GM12878 (cell line): ENCODE results near the gene ERC2. TPM values are rescaled to one million over a fixed set of nuclear protein-coding genes. Genes with fewer than 3 reads are reported as not detected.

Source experiments
- ATAC-seq: fragments of 200-7000 bp; cut with Tn5 transposase; 3 replicates; pipeline ENCODE4 v1.9.1; 2020; ENCODE audit warnings: mild to moderate bottlenecking, moderate library complexity
- BruUV-seq: library from RNA; stranded (reverse); fragments of 400-500 nt; replicated peaks from 2 replicates; lab custom pipeline; 2021; lab: Mats Ljungman, UMichigan
- CTCF ChIA-PET: fragments of 300-600 bp; sonication (Branson Sonifier 250); formaldehyde crosslinking; extraction: SDS; loops from one replicate; lab custom pipeline; 2021; ENCODE audit warnings: inconsistent platforms; lab: Yijun Ruan, JAX
- POLR2A ChIA-PET: fragments of 350-600 bp; formaldehyde crosslinking; extraction: SDS; loops from one replicate; lab custom pipeline; 2021; ENCODE audit warnings: inconsistent platforms; lab: Charles Lee
- RAD21 ChIA-PET: fragments of 300-600 bp; sonication (Branson Sonifier 250); formaldehyde crosslinking; loops from one replicate; lab custom pipeline; 2023; ENCODE audit warnings: antibody characterized with exemption; ENCODE audit not compliant: unreplicated experiment; lab: Charles Lee
- SMC1A ChIA-PET: fragments of 300-600 bp; sonication (Branson Sonifier 250); formaldehyde crosslinking; loops from one replicate; lab custom pipeline; 2023; ENCODE audit not compliant: unreplicated experiment, uncharacterized antibody; lab: Charles Lee
- DNase-seq: peaks from one replicate; pipeline ENCODE4 v3.0.0-alpha.2; 2011; ENCODE audit warnings: low read depth, low spot score
- FAIRE-seq: peaks from 3 replicates; lab custom pipeline; 2011; peaks lifted over from hg19 to GRCh38; lab: Jason Lieb, UNC
- H2AFZ ChIP-seq: 2 replicates; pipeline ENCODE4 v1.6.0; 2011; ENCODE audit warnings: low read depth, low read length, control low read depth; ENCODE audit not compliant: control insufficient read depth
- H3K27ac ChIP-seq: 2 replicates; pipeline ENCODE4 v1.5.1; 2011; ENCODE audit warnings: control low read depth; ENCODE audit not compliant: control insufficient read depth, insufficient read depth
- H3K27me3 ChIP-seq, 2 experiments: replicated peaks in 1 of 2; 2 replicates each; pipeline versions ENCODE4 v1.6.0 to v1.6.1; 2011; ENCODE audit warnings: low read length in 1 of 2; ENCODE audit not compliant: control insufficient read depth in 2 of 2, insufficient read depth in 2 of 2
- H3K36me3 ChIP-seq, 2 experiments: 2 replicates each; pipeline ENCODE4 v1.5.1; 2011; ENCODE audit warnings: low read length in 1 of 2; ENCODE audit not compliant: control insufficient read depth in 2 of 2, insufficient read depth in 2 of 2
- H3K4me1 ChIP-seq: 2 replicates; pipeline ENCODE4 v1.6.1; 2011; ENCODE audit warnings: mild to moderate bottlenecking, low read length, moderate library complexity, mixed read lengths; ENCODE audit not compliant: control insufficient read depth, insufficient read depth
- H3K4me2 ChIP-seq: 2 replicates; pipeline ENCODE4 v1.6.0; 2011; ENCODE audit warnings: control low read depth; ENCODE audit not compliant: control insufficient read depth, insufficient read depth
- H3K4me3 ChIP-seq: fragments of 200-600 bp; sonication (generic); 2 replicates; pipeline ENCODE4 v1.5.1; 2016
- H3K79me2 ChIP-seq: 2 replicates; pipeline ENCODE4 v1.6.0; 2011; ENCODE audit warnings: low read length; ENCODE audit not compliant: control insufficient read depth, insufficient read depth
- H3K9ac ChIP-seq: 2 replicates; pipeline ENCODE4 v1.8.0; 2011; ENCODE audit warnings: low read length, control low read depth, mixed read lengths; ENCODE audit not compliant: control insufficient read depth, insufficient read depth
- H3K9me3 ChIP-seq: replicated peaks from 3 replicates; pipeline ENCODE4 v1.5.1; 2011; ENCODE audit warnings: mild to moderate bottlenecking, low read length; ENCODE audit not compliant: control insufficient read depth, insufficient read depth
- H4K20me1 ChIP-seq: 2 replicates; pipeline ENCODE4 v1.6.0; 2011; ENCODE audit not compliant: control insufficient read depth, insufficient read depth
- ATF7 ChIP-seq: fragments of 450-650 bp; IDR thresholded peaks from 2 replicates; pipeline ENCODE4 v1.6.1; 2016; ENCODE audit warnings: low read depth, mild to moderate bottlenecking
- CREM ChIP-seq: IDR thresholded peaks from 2 replicates; pipeline ENCODE4 v1.6.1; 2014; ENCODE audit warnings: antibody characterized with exemption, low read depth
- E2F4 ChIP-seq: IDR thresholded peaks from 2 replicates; pipeline ENCODE4 v1.6.1; 2012; ENCODE audit warnings: low read depth, low read length, improper control_type of control experiment
- FOS ChIP-seq: IDR thresholded peaks from 3 replicates; pipeline ENCODE4 v1.6.1; 2011; ENCODE audit warnings: borderline replicate concordance; ENCODE audit not compliant: insufficient read length; ENCODE audit errors: extremely low read depth
- IKZF2 ChIP-seq, 2 experiments: fragments of 450-650 bp; IDR thresholded peaks; 2 replicates each; pipeline ENCODE4 v1.6.1; 2017; ENCODE audit warnings: mild to moderate bottlenecking in 2 of 2, moderate library complexity in 2 of 2
- RAD21 ChIP-seq: IDR thresholded peaks from 2 replicates; pipeline ENCODE4 v1.6.1; 2011; ENCODE audit warnings: mild to moderate bottlenecking, low read depth, low read length, moderate library complexity; ENCODE audit not compliant: insufficient read depth
- RELA ChIP-seq: fragments of 450-650 bp; IDR thresholded peaks from 2 replicates; pipeline ENCODE4 v1.8.0; 2014; ENCODE audit warnings: borderline replicate concordance; ENCODE audit not compliant: partially characterized antibody
- RUNX3 ChIP-seq: IDR thresholded peaks from 2 replicates; pipeline ENCODE4 v1.6.1; 2012; ENCODE audit warnings: low read length, inconsistent platforms
- SIN3A ChIP-seq: IDR thresholded peaks from 2 replicates; pipeline ENCODE4 v1.6.1; 2012; ENCODE audit warnings: low read depth, low read length, improper control_type of control experiment
- STAT3 ChIP-seq: IDR thresholded peaks from 2 replicates; pipeline ENCODE4 v1.6.1; 2011; ENCODE audit warnings: low read depth, low read length, improper control_type of control experiment
- TCF3 ChIP-seq: IDR thresholded peaks from 2 replicates; pipeline ENCODE4 v1.6.1; 2012; ENCODE audit warnings: low read depth, mild to moderate bottlenecking, low read length, borderline replicate concordance; ENCODE audit not compliant: insufficient read depth
- YY1 ChIP-seq: IDR thresholded peaks from 2 replicates; pipeline ENCODE4 v1.6.1; 2011; ENCODE audit warnings: low read depth, mild to moderate bottlenecking, low read length
- ZBED1 ChIP-seq: IDR thresholded peaks from 2 replicates; pipeline ENCODE4 v1.6.1; 2016; ENCODE audit warnings: borderline replicate concordance
- whole genome bisulfite sequencing: methylation state at CpG from one replicate; pipeline ENCODE4 v1.1.6; 2016; ENCODE audit warnings: low lambda C conversion rate; ENCODE audit not compliant: insufficient replicate concordance, insufficient coverage; ENCODE audit errors: missing lambda C conversion rate; 5-methylcytosine and 5-hydroxymethylcytosine counted together
- in situ Hi-C: fragments of 300-500 bp; cut with MboI; formaldehyde crosslinking; loops from 9 replicates; pipeline ENCODE4 v1.14.3; 2018; ENCODE audit warnings: mixed read lengths
- intact Hi-C: fragments of 100-400 bp; cut with micrococcal nuclease; formaldehyde crosslinking; loops from one replicate; pipeline ENCODE4 v1.14.2; 2022; ENCODE audit not compliant: unreplicated experiment
- polyA plus RNA-seq, 11 experiments: library from polyadenylated mRNA; depleted of rRNA in 4 of 11; unstranded in 6 of 11; stranded (reverse) in 5 of 11; fragments of >200 nt; fragmentation: Nextera tagmentation in 4 of 11; fragmentation: Illumina TruSeq in 1 of 11; extraction: Ambion mirVana in 4 of 11; extraction: Trizol in 1 of 11; gene quantifications; 1 replicate in 1 of 11; 2 replicates in 10 of 11; pipeline versions ENCODE4 v1.2.1 to v1.2.3, GENCODE V29; 2011 to 2016; ENCODE audit warnings: inconsistent platforms in 2 of 11, missing spikeins in 2 of 11, low read depth in 1 of 11
- total RNA-seq, 4 experiments: library from RNA; depleted of rRNA in 3 of 4; stranded (reverse); fragments of >200 nt in 3 of 4; fragmentation: Illumina TruSeq in 1 of 4; extraction: Trizol in 1 of 4; gene quantifications; 2 replicates each; pipeline versions ENCODE4 v1.2.1 to v1.2.3, GENCODE V29; 2013 to 2021
- TF ChIP-seq, protein P1 (sequence below): fragments of 450-650 bp; IDR thresholded peaks from 2 replicates; pipeline ENCODE4 v1.6.1; 2016; ENCODE audit warnings: mild to moderate bottlenecking
- TF ChIP-seq, protein P2 (sequence below): IDR thresholded peaks from 2 replicates; pipeline ENCODE4 v1.6.1; 2011; ENCODE audit warnings: low read depth, mild to moderate bottlenecking, low read length, moderate library complexity, borderline replicate concordance; ENCODE audit errors: extremely low read depth
- TF ChIP-seq, protein P3 (sequence below): fragments of 450-650 bp; IDR thresholded peaks from 2 replicates; pipeline ENCODE4 v1.6.1; 2017; ENCODE audit warnings: antibody characterized with exemption, mild to moderate bottlenecking, moderate library complexity

The ERC2 gene
- total and polyA plus RNA-seq, 10 of the 15 experiments (the other 5 are each of a cell fraction or from before 2014, with no cell fraction given) = 0.06 to 1.4 (median 0.12) TPM; not detected in 3

DNA sequence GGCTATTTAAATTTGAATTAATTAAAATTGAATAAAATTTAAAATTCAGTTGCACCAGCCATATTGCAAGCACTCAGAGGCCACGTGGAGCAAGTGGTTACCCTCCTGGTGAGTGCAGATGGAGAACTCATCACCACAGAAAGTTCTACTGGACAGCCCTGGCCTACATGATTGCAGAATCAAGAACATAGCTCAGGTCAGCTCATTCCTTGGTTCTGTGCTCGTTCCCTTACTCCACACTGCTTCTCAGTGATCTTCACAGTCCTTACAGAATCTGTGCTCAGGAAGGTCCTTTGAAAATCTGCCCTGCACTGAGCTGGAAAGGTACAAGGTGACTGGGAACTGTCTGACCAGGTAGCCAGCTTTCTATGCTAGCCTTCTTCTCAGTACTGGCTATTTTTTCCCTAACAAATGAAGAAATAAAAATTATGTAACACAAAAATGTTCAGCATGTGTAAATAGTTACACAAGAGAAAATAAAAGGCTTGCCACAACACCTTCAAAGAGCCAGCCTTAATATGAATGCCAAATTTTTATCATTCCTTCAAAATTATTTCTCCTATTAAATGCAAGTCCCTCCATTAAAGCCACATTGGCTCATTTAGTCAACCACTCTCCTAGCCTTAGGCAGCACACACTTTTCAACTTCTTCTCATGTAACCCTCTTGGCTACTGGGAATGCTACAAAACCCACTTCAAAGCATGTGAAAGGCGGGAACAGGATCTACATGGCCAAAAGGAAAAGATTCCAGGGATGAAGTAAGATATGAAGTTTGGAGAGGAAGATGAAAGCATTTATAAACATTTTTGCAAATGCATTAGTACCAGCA lies 654.8 kb downstream of the ERC2 start:
- Histone ChIP-seq H3K79me2 (no peaks in the 10 kb centered on the region), H3K27me3 (peaks cover 0 to 2% of the 10 kb centered on the region in 2 experiments; a peak in 2 of 4 replicates), H3K4me2 (no peak overlapping the region), H3K4me3 (no peak overlapping the region), H3K4me1 (no peaks in the 10 kb centered on the region), H3K36me3 (no peaks in the 10 kb centered on the region), H2AFZ (no peak overlapping the region), H3K27ac (no peak overlapping the region), H4K20me1 (no peaks in the 10 kb centered on the region), H3K9me3 (no peaks in the 10 kb centered on the region), H3K9ac (no peak overlapping the region)
- FAIRE-seq (no peak), DNase-seq (no peak), ATAC-seq (no peak)
- RAD21 ChIA-PET = no interaction called here
- SMC1A ChIA-PET = no interaction called here
- CTCF ChIA-PET = no interaction called here
- intact Hi-C loops = no loop called here
- no TSS peak for BruUV-seq
- POLR2A ChIA-PET = no interaction called here
- in situ Hi-C loops = no loop called here
- WGBS = 4% methylated on average over 3 of the region's 3 CpGs
- TF ChIP-seq TCF3 (no peak), IKZF2 (IDR thresholded peaks at IDR 0.05) (no peak), FOS (no peak), CREM (no peak), ZBED1 (no peak), STAT3 (no peak), RELA (no peak), ATF7 (no peak), SIN3A (no peak), E2F4 (no peak), RUNX3 (no peak), RAD21 (no peak), YY1 (no peak)
- TF ChIP-seq, protein P1, sequence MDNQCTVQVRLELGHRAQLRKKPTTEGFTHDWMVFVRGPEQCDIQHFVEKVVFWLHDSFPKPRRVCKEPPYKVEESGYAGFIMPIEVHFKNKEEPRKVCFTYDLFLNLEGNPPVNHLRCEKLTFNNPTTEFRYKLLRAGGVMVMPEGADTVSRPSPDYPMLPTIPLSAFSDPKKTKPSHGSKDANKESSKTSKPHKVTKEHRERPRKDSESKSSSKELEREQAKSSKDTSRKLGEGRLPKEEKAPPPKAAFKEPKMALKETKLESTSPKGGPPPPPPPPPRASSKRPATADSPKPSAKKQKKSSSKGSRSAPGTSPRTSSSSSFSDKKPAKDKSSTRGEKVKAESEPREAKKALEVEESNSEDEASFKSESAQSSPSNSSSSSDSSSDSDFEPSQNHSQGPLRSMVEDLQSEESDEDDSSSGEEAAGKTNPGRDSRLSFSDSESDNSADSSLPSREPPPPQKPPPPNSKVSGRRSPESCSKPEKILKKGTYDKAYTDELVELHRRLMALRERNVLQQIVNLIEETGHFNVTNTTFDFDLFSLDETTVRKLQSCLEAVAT = no peak
- TF ChIP-seq, protein P2, sequence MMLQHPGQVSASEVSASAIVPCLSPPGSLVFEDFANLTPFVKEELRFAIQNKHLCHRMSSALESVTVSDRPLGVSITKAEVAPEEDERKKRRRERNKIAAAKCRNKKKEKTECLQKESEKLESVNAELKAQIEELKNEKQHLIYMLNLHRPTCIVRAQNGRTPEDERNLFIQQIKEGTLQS = no peak
- TF ChIP-seq, protein P3, sequence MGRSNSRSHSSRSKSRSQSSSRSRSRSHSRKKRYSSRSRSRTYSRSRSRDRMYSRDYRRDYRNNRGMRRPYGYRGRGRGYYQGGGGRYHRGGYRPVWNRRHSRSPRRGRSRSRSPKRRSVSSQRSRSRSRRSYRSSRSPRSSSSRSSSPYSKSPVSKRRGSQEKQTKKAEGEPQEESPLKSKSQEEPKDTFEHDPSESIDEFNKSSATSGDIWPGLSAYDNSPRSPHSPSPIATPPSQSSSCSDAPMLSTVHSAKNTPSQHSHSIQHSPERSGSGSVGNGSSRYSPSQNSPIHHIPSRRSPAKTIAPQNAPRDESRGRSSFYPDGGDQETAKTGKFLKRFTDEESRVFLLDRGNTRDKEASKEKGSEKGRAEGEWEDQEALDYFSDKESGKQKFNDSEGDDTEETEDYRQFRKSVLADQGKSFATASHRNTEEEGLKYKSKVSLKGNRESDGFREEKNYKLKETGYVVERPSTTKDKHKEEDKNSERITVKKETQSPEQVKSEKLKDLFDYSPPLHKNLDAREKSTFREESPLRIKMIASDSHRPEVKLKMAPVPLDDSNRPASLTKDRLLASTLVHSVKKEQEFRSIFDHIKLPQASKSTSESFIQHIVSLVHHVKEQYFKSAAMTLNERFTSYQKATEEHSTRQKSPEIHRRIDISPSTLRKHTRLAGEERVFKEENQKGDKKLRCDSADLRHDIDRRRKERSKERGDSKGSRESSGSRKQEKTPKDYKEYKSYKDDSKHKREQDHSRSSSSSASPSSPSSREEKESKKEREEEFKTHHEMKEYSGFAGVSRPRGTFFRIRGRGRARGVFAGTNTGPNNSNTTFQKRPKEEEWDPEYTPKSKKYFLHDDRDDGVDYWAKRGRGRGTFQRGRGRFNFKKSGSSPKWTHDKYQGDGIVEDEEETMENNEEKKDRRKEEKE = no peak
